Measurements from ENCODE around the gene AKR1C4. TPM values are rescaled to one million over a fixed set of nuclear protein-coding genes. Genes with fewer than 3 reads are reported as not detected.

The AKR1C4 gene
- total and polyA plus RNA-seq, 2 donors from 2014 or later = not detected

DNA sequence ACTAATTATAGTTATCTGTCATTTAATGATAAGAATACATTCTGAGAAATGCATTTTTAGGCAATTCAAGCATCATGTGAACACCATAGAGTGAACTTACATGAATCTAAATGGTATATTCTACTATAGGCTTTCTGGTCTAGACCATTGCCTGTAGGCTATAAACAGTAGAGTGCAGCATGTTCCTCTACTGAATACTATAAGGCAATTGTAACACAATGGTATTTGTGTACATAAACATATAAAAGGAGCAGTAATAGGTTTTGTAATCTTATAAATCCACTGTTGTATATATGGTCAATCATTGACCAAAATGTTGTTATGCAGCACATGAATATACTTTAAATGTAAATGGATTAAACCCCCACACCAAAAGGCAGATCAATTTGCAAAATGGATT, 71.6 kb downstream of the AKR1C4 start:
- Histone ChIP-seq H3K4me1 (ENCODE audit: control insufficient read depth in 2 of 3, insufficient read depth in 2 of 3, low read depth in 1 of 3, low read length in 3 of 3) (no peaks in the 10 kb centered on the region), H3K27me3 (ENCODE audit: control insufficient read depth, insufficient read depth, low read length) (no peaks in the 10 kb centered on the region), H3K4me3 (ENCODE audit: low read length in 3 of 3) (no peak overlapping the region), H3K9ac (ENCODE audit: low read length in 3 of 3) (no peak overlapping the region), H3K27ac (ENCODE audit: low read depth in 2 of 2, low read length in 2 of 2) (no peak overlapping the region), H3K36me3 (ENCODE audit: control insufficient read depth in 2 of 3, insufficient read depth in 3 of 3, low read length in 3 of 3) (no peaks in the 10 kb centered on the region), H3K9me3 (ENCODE audit: control insufficient read depth in 2 of 3, insufficient read depth in 1 of 3, low read length in 3 of 3) (peaks cover 0 to 11% (median 0%) of the 10 kb centered on the region in 3 donors)
- no peak for TF ChIP-seq CTCF (IDR thresholded peaks at IDR 0.05; ENCODE audit: borderline replicate concordance, extremely low read depth, insufficient read depth)
- intact Hi-C loops (cut with DNase I) = no loop called here
- DNase-seq = no peak
- FAIRE-seq = no peak

Other genes with a start within 250 kb of the AKR1C4 start
- 61.7 TPM for gene AKR1C1, start 233.4 kb upstream of the AKR1C4 start, total RNA-seq
- 81.3 TPM for gene AKR1C1, start 233.4 kb upstream of the AKR1C4 start, polyA plus RNA-seq (ENCODE audit: insufficient read depth, low read depth, low replicate concordance)
- 16.3 TPM for gene AKR1C2, start 193.0 kb upstream of the AKR1C4 start, total RNA-seq
- 11.8 TPM for gene AKR1C2, start 193.0 kb upstream of the AKR1C4 start, polyA plus RNA-seq (ENCODE audit: insufficient read depth, low read depth, low replicate concordance)
- gene AKR1C3, start 102.4 kb upstream of the AKR1C4 start, total RNA-seq = 61.8 TPM
- gene AKR1C3, start 102.4 kb upstream of the AKR1C4 start, polyA plus RNA-seq (ENCODE audit: insufficient read depth, low read depth, low replicate concordance) = 187 TPM
- 0.66 TPM for gene AKR1C8, start 11.7 kb upstream of the AKR1C4 start, total RNA-seq
- not detected for gene AKR1C8, start 11.7 kb upstream of the AKR1C4 start, polyA plus RNA-seq (ENCODE audit: insufficient read depth, low read depth, low replicate concordance)
- gene UCN3, start 168.1 kb downstream of the AKR1C4 start, total RNA-seq = not detected
- gene UCN3, start 168.1 kb downstream of the AKR1C4 start, polyA plus RNA-seq (ENCODE audit: insufficient read depth, low read depth, low replicate concordance) = 1.4 TPM
- gene TUBAL3, start 208.0 kb downstream of the AKR1C4 start, total RNA-seq = 0.44 TPM
- 10.8 TPM for gene TUBAL3, start 208.0 kb downstream of the AKR1C4 start, polyA plus RNA-seq (ENCODE audit: insufficient read depth, low read depth, low replicate concordance)
- 86.5 TPM for gene NET1, start 215.7 kb downstream of the AKR1C4 start, total RNA-seq
- gene NET1, start 215.7 kb downstream of the AKR1C4 start, polyA plus RNA-seq (ENCODE audit: insufficient read depth, low read depth, low replicate concordance) = 35.9 TPM